PFSK-1 (cell line): ENCODE results near the gene PATL1.

Experiments
- FOXP2 ChIP-seq: optimal IDR thresholded peaks from 2 replicates; pipeline ENCODE3; 2011; ENCODE audit warnings: borderline replicate concordance, control low read depth, inconsistent platforms; ENCODE audit not compliant: insufficient read depth; ENCODE audit errors: extremely low read length, extremely low read depth
- POLR2AphosphoS5 ChIP-seq: IDR thresholded peaks from 2 replicates; pipeline ENCODE4 v1.6.1; 2012; ENCODE audit warnings: low read depth, mild to moderate bottlenecking, control low read depth, low read length, moderate library complexity
- SIN3A ChIP-seq: IDR thresholded peaks from 2 replicates; pipeline ENCODE4 v1.6.1; 2012; ENCODE audit warnings: mild to moderate bottlenecking, low read length, moderate library complexity, borderline replicate concordance; ENCODE audit not compliant: insufficient read depth
- TAF1 ChIP-seq: IDR thresholded peaks from 2 replicates; pipeline ENCODE4 v1.6.1; 2012; ENCODE audit warnings: low read length, control low read depth, borderline replicate concordance; ENCODE audit not compliant: insufficient read depth
- TF ChIP-seq, protein P1 (sequence below), 2 experiments: IDR thresholded peaks; 2 replicates each; pipeline versions ENCODE4 v1.6.1 to v1.8.0; 2011 to 2012; ENCODE audit warnings: low read depth in 2 of 2, low read length in 2 of 2, control low read depth in 1 of 2, inconsistent platforms in 1 of 2, mild to moderate bottlenecking in 1 of 2, moderate library complexity in 1 of 2; ENCODE audit not compliant: insufficient read depth in 1 of 2

PATL1 gene

DNA sequence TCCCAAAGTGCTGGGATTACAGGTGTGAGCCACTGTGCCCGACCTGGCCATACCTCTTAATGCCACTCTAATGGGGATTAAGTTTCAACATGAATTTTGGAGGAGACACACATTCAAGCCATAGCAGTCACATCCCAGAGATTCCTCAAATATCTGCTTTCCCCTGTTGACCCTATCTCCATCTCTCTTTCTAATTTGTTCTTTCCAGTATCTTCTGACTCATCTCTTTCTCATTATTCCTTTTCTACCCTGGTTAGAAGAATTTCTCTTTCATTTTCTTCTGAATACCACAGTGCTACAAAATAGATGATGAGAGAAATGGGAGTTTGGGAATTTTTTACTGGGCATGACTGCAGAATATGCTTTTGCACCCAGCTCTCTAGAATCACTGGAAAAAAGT lies 39.7 kb upstream of the PATL1 start:
- TF ChIP-seq SIN3A (no peak), POLR2AphosphoS5 (no peak)

DNA sequence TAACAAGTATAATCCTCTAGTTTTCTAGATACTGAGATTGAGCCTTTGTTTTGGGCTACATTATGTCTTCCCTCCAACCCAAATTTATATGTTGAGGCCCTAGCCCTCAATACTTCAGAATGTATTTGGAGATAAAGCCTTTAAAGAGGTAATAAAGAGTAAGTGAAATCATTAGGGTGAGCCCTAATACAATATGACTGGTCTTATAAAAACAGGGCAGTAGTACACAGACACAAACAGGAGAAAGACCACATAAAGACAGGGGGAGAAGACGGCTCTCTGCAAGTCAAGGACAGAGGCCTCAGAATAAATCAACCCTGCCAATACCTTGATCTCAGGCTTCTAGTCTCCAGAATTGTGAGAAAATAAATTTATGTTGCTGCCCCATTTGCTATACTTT lies 38.5 kb upstream of the PATL1 start:
- TF ChIP-seq FOXP2, result no peak
- TF ChIP-seq SIN3A, result no peak
- TF ChIP-seq POLR2AphosphoS5, result no peak
- no peak for TF ChIP-seq TAF1
- TF ChIP-seq, protein P1, sequence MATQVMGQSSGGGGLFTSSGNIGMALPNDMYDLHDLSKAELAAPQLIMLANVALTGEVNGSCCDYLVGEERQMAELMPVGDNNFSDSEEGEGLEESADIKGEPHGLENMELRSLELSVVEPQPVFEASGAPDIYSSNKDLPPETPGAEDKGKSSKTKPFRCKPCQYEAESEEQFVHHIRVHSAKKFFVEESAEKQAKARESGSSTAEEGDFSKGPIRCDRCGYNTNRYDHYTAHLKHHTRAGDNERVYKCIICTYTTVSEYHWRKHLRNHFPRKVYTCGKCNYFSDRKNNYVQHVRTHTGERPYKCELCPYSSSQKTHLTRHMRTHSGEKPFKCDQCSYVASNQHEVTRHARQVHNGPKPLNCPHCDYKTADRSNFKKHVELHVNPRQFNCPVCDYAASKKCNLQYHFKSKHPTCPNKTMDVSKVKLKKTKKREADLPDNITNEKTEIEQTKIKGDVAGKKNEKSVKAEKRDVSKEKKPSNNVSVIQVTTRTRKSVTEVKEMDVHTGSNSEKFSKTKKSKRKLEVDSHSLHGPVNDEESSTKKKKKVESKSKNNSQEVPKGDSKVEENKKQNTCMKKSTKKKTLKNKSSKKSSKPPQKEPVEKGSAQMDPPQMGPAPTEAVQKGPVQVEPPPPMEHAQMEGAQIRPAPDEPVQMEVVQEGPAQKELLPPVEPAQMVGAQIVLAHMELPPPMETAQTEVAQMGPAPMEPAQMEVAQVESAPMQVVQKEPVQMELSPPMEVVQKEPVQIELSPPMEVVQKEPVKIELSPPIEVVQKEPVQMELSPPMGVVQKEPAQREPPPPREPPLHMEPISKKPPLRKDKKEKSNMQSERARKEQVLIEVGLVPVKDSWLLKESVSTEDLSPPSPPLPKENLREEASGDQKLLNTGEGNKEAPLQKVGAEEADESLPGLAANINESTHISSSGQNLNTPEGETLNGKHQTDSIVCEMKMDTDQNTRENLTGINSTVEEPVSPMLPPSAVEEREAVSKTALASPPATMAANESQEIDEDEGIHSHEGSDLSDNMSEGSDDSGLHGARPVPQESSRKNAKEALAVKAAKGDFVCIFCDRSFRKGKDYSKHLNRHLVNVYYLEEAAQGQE (IDR thresholded peaks at IDR 0.05; ENCODE audit: insufficient read depth in 1 of 2, low read depth in 2 of 2, low read length in 2 of 2), result no peak

DNA sequence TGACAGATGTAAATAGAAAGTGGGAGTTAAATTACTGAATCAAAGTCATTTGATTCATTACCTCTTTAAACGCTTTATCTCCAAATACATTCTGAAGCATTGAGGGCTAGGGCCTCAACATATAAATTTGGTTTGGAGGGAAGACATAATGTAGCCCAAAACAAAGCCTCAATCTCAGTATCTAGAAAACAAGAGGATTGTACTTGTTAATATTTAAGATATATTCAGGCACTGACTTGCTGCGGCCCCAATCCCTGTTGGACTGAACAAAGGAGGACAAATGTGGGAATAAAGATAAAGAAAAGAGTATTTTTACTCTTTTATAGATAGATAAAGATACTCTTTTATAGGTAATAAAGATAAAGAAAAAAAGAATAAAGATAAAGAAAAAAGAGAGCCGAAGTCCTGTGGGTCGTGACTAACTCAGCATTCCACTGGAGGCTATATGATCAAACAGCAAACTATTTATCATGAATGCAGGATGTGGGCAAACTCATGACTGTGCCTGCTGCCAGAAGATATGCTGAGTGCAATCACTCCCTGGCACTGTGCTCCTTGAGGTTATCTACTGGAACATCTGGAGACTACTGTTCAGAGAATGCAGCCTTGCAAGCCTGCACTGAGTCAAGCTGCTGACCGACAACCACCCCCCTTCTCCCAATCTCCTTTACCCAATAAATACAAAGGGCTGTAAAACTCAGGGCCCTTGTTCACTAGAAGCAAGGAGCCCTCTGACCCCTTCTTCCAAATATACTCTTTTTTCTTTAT lies 37.9 kb upstream of the PATL1 start:
- TF ChIP-seq, protein P1 (IDR thresholded peaks at IDR 0.05; ENCODE audit: insufficient read depth in 1 of 2, low read depth in 2 of 2, low read length in 2 of 2), result no peak
- no peak for TF ChIP-seq FOXP2
- no peak for TF ChIP-seq TAF1
- no peak for TF ChIP-seq POLR2AphosphoS5
- TF ChIP-seq SIN3A, result no peak

DNA sequence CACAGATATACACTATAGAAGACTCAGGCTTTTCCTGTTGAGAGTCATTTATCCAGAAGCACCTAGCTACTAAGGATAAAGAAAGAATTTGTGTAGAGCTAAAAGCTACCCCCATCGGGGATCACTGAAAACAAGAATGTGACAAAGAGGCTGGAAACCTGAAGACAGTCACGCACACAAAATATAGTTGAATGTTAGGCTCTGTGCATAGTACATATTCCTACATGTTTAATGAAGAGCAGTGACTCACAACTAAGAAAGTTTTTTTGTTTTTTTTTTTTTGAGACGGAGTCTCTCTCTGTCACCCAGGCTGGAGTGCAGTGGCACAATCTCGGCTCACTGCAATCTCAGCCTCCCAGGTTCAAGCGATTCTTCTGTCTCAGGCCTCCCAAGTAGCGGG lies 36.5 kb upstream of the PATL1 start:
- TF ChIP-seq POLR2AphosphoS5, result no peak
- TF ChIP-seq TAF1, result no peak
- TF ChIP-seq FOXP2, result no peak
- TF ChIP-seq SIN3A, result no peak
- TF ChIP-seq, protein P1 (IDR thresholded peaks at IDR 0.05; ENCODE audit: insufficient read depth in 1 of 2, low read depth in 2 of 2, low read length in 2 of 2), result no peak

DNA sequence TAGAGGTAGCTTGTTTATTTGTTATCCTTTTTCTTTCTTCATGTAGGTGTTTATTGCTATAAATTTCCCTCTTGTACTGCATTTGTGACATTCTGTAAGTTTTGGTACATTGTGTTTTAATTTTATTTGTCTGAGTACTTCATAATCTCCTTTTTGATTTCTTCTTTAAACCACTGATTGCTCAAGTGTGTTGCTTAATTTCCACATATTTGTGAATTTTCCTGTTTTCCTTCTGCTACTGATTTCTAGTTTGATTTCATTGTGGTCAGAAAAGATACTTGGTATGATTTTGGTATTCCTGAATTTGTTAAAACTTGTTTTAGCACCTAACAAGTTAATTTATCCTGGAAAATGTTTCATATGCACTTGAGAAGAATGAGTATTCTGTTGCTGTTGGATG lies 29.7 kb upstream of the PATL1 start:
- TF ChIP-seq FOXP2, result no peak
- TF ChIP-seq, protein P1 (IDR thresholded peaks at IDR 0.05; ENCODE audit: insufficient read depth in 1 of 2, low read depth in 2 of 2, low read length in 2 of 2), result no peak
- TF ChIP-seq SIN3A, result no peak
- TF ChIP-seq POLR2AphosphoS5, result no peak
